Sigmoid colon (tissue), 7 donors: ENCODE data around the gene ARRDC1. TPM values are rescaled to one million over a fixed set of nuclear protein-coding genes. Genes with fewer than 3 reads are reported as not detected.
A peak's percentile ranks its signal among the peaks of the same experiment; 100 is the strongest.

ENCODE experiments used
- DNase-seq: peaks from one replicate; pipeline ENCODE4 v3.0.0-alpha.2; 2019
- H3K27ac ChIP-seq, 4 donors: fragments of 200-600 bp; sonication (generic); one replicate each; pipeline ENCODE4 v1.5.1; 2016 to 2019; ENCODE audit warnings: mild to moderate bottlenecking in 1 of 4
- H3K27me3 ChIP-seq, 3 donors: fragments of 200-600 bp; sonication (generic); one replicate each; pipeline ENCODE4 v1.5.1; 2019; ENCODE audit warnings: mild to moderate bottlenecking in 1 of 3
- H3K36me3 ChIP-seq, 4 donors: fragments of 200-600 bp; sonication (generic); one replicate each; pipeline ENCODE4 v1.5.1; 2016 to 2019
- H3K4me1 ChIP-seq, 4 donors: fragments of 200-600 bp; sonication (generic); one replicate each; pipeline ENCODE4 v1.5.1; 2017 to 2019
- H3K4me3 ChIP-seq, 4 donors: fragments of 200-600 bp; sonication (generic); one replicate each; pipeline ENCODE4 v1.5.1; 2017 to 2019; ENCODE audit warnings: mild to moderate bottlenecking in 2 of 4, moderate library complexity in 1 of 4
- H3K9me3 ChIP-seq, 4 donors: fragments of 200-600 bp in 3 of 4; sonication (generic) in 3 of 4; one replicate each; pipeline versions ENCODE4 v1.5.1 to v1.6.1; 2013 to 2019
- CTCF ChIP-seq, 4 experiments: fragments of 450-650 bp in 3 of 4; fragments of 200-600 bp in 1 of 4; IDR thresholded peaks; one replicate each; pipeline ENCODE4 v1.5.1; 2016 to 2019; ENCODE audit warnings: antibody characterized with exemption in 4 of 4, mild to moderate bottlenecking in 3 of 4, moderate library complexity in 2 of 4
- EP300 ChIP-seq, 4 donors: sonication (generic); formaldehyde crosslinking; IDR thresholded peaks; one replicate each; pipeline ENCODE4 v1.6.1; 2017; ENCODE audit warnings: antibody characterized with exemption in 4 of 4
- POLR2A ChIP-seq, 2 donors: fragments of 450-650 bp; IDR thresholded peaks; one replicate each; pipeline ENCODE4 v1.6.1; 2016; ENCODE audit warnings: antibody characterized with exemption in 2 of 2, mild to moderate bottlenecking in 2 of 2, moderate library complexity in 2 of 2
- POLR2AphosphoS5 ChIP-seq, 4 donors: sonication (generic); formaldehyde crosslinking; IDR thresholded peaks; one replicate each; pipeline ENCODE4 v1.6.1; 2017; ENCODE audit warnings: antibody characterized with exemption in 4 of 4
- WGBS, 2 donors: extraction: QIAGEN DNeasy Blood & Tissue Kit; methylation state at CpG; one replicate each; pipeline ENCODE4 v1.1.7; 2013; 5-methylcytosine and 5-hydroxymethylcytosine counted together
- intact Hi-C: fragments of 100-400 bp; cut with DNase I; formaldehyde crosslinking; loops from one replicate; pipeline ENCODE4 v1.15.1; 2023
- polyA plus RNA-seq, 3 donors: library from polyadenylated mRNA; stranded (reverse); fragments of 200-250 nt; gene quantifications; one replicate each; pipeline ENCODE4 v1.2.3, GENCODE V29; 2013
- total RNA-seq, 4 donors: library from RNA; depleted of rRNA; stranded (reverse); fragments of >200 nt; gene quantifications; one replicate each; pipeline ENCODE4 v1.1.0, GENCODE V29; 2016
- donor health status: healthy with polysubstance abuse.
- donor health status: Bipolar disorder and iron deficiency.
- donor health status: healthy.

The ARRDC1 gene
- total and polyA plus RNA-seq, 7 donors = 12.5 to 131 (median 26.3) TPM

- no peaks in the 10 kb centered on the region for H3K9me3 ChIP-seq
- peaks cover 15 to 35% (median 20%) of the 10 kb centered on the region in 4 donors for H3K36me3 ChIP-seq
- no peak for TF ChIP-seq POLR2A (IDR thresholded peaks at IDR 0.05)
- TF ChIP-seq POLR2AphosphoS5 (IDR thresholded peaks at IDR 0.05) = no peak
- no peak for TF ChIP-seq CTCF (IDR thresholded peaks at IDR 0.05)
- TF ChIP-seq EP300 (IDR thresholded peaks at IDR 0.05) = no peak
- no peaks in the 10 kb centered on the region for H3K27me3 ChIP-seq
- H3K4me3 ChIP-seq = no peak overlapping the region
- 94 to 95% methylated on average over 27 of the region's 27 CpGs for WGBS, 2 donors
- no peak for DNase-seq
- intact Hi-C loops = no loop called here
- no peak overlapping the region for H3K27ac ChIP-seq
- peaks cover 0 to 31% (median 26%) of the 10 kb centered on the region in 4 donors for H3K4me1 ChIP-seq
Observed at GRCh38 chr9:137613738-137614523, 8.4 kb downstream of the ARRDC1 start.

GRCh38 chr9:137614631-137615386 is 9.3 kb downstream of the ARRDC1 start:
- Histone ChIP-seq H3K36me3 (peaks cover 15 to 35% (median 20%) of the 10 kb centered on the region in 4 donors), H3K4me3 (no peak overlapping the region), H3K9me3 (no peaks in the 10 kb centered on the region), H3K4me1 (peaks cover 0 to 34% (median 28%) of the 10 kb centered on the region in 4 donors), H3K27me3 (no peaks in the 10 kb centered on the region), H3K27ac (no peak overlapping the region)
- 91 to 92% methylated on average over 25 of the region's 25 CpGs for WGBS, 2 donors
- no peak for DNase-seq
- intact Hi-C loops = loop anchor here (5.0 kb wide), 1 partner anchor 38 kb away; the partner anchor contains the start of gene DPH7
- TF ChIP-seq POLR2A (IDR thresholded peaks at IDR 0.05) (no peak), POLR2AphosphoS5 (IDR thresholded peaks at IDR 0.05) (no peak), EP300 (IDR thresholded peaks at IDR 0.05) (no peak), CTCF (IDR thresholded peaks at IDR 0.05) (no peak)

- DNase-seq = no peak
- 94 to 95% methylated on average over 19 of the region's 19 CpGs for WGBS, 2 donors
- no peak overlapping the region for H3K27ac ChIP-seq
- peaks cover 0 to 40% (median 35%) of the 10 kb centered on the region in 4 donors for H3K4me1 ChIP-seq
- no peaks in the 10 kb centered on the region for H3K9me3 ChIP-seq
- no peaks in the 10 kb centered on the region for H3K27me3 ChIP-seq
- H3K4me3 ChIP-seq = no peak overlapping the region
- H3K36me3 ChIP-seq = peaks cover 15 to 35% (median 20%) of the 10 kb centered on the region in 4 donors
- intact Hi-C loops = loop anchor here (5.0 kb wide), 1 partner anchor 38 kb away; the partner anchor contains the start of gene DPH7
- no peak for TF ChIP-seq EP300 (IDR thresholded peaks at IDR 0.05)
- no peak for TF ChIP-seq POLR2AphosphoS5 (IDR thresholded peaks at IDR 0.05)
Observed at GRCh38 chr9:137615387-137615871, 9.9 kb downstream of the ARRDC1 start.

- no peaks in the 10 kb centered on the region for H3K27me3 ChIP-seq
- H3K4me3 ChIP-seq = peak within 1 kb of the TSS; percentile 83 to 94 (median 86)
- TF ChIP-seq POLR2AphosphoS5 (IDR thresholded peaks at IDR 0.05) (peak in 3 of 4 donors; percentile 30 to 82 (median 80)), CTCF (IDR thresholded peaks at IDR 0.05) (no peak), POLR2A (IDR thresholded peaks at IDR 0.05) (peak in 1 of 2 donors; percentile 50)
- DNase-seq = peak; percentile 90
- no peaks in the 10 kb centered on the region for H3K9me3 ChIP-seq
- peaks cover 0 to 48% (median 44%) of the 10 kb centered on the region in 4 donors for H3K4me1 ChIP-seq
- peaks cover 15 to 34% (median 20%) of the 10 kb centered on the region in 4 donors for H3K36me3 ChIP-seq
- intact Hi-C loops = loop anchor here (2.0 to 5.0 kb wide), 2 partner anchors 14 to 41 kb away; partner anchors contain the start of genes ARRDC1 and DPH7
- WGBS, 2 donors = 1% methylated on average over 94 of the region's 94 CpGs
- H3K27ac ChIP-seq = peak within 1 kb of the TSS; percentile 91 to 95 (median 92)
Observed at GRCh38 chr9:137618105-137619067, 12.9 kb downstream of the ARRDC1 start, which contains the start of gene EHMT1. EHMT1 (plus strand) TSS chr9:137619005; CDS start chr9:137619029, 24 bp downstream.
